Jurkat, Clone E6-1 (cell line): ENCODE results near the gene ACBD4.

Experiments
- DNase-seq: peaks from one replicate; pipeline ENCODE4 v3.0.0-alpha.2; 2011; ENCODE audit warnings: low read depth, low spot score
- H3K4me3 ChIP-seq: 2 replicates; pipeline ENCODE4 v1.5.1; 2011; ENCODE audit warnings: mild to moderate bottlenecking, low read length, control low read depth, moderate library complexity

The ACBD4 gene

DNA sequence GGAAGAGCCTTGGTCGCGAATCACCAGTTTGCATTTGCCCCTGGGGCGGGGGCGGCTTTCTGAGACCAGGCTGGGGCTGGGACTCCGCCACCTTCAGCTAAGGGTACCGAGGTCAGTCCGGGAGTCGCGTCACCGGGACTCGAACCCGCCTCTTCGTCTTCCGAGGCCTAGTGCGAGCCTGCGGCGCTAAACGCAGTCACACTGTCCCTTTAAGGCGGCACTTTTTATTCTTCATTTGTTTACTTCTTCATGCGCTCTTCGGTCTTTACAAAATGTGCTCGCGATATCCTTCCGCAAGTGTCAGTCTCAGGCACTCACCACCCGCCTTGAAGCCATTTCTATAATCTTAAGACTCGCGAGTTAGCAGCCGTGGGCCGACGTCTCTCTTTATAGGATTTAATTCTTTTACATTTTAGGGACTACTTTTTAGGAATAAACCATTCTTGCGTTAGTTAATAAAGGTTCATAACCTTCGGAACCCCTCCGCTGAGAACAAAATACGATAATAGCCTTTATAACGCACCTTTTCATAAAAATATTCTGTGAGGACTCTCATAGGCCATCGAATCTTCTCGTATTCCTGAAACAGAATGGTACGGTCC, 12.2 kb downstream of the ACBD4 start:
- DNase-seq, result peak; percentile 97
- peak overlapping the region; percentile 89 for H3K4me3 ChIP-seq

DNA sequence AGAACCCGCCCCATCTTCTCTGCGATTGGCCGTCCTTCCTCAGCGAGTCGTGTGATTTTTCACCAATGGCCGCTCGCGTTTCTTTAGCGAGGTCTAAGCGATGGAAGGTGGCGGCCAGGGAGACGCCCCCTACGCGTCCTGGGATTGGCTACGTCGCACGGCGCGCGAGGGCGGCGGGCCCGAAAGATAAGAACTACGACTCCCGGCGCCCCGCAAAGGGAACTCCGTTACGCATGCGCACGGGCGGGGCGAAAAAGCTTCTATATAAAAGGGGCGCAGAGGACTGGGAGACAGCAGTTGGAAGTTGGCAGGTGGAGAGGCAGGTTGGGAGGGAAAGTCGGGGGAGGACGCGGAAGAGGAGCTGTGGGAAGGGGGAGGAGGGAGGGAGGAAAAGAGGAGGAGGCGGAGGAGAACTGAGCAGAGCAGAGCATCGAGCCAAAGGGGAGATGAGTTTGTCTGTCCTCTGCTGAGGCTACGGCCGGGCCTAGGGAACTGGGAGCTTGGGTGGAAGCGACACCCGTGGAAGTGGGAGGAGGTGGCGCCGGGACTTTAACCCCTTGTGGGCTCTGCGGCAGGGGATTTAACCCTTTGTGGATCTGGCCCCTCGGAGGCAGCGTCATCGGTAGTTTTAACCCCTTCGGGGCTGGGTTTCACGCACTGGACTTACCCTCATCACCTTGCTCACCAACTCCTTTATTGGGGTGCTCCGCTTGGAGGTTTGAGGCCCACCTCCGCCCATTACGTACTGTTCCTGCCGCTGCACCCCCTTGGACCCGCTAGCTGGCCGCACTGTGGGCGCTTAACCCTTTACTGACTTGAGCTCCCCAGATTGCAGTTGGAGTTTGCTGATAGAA, 12.9 kb downstream of the ACBD4 start, which contains the start of gene HEXIM1:
Gene HEXIM1, plus strand, starts transcription at position 293 of the 854 bp plus-strand sequence. CDS start 716 bp downstream, outside the sequence.
- peak; percentile 99 for DNase-seq
- H3K4me3 ChIP-seq, result peak within 1 kb of the TSS; percentile 89

DNA sequence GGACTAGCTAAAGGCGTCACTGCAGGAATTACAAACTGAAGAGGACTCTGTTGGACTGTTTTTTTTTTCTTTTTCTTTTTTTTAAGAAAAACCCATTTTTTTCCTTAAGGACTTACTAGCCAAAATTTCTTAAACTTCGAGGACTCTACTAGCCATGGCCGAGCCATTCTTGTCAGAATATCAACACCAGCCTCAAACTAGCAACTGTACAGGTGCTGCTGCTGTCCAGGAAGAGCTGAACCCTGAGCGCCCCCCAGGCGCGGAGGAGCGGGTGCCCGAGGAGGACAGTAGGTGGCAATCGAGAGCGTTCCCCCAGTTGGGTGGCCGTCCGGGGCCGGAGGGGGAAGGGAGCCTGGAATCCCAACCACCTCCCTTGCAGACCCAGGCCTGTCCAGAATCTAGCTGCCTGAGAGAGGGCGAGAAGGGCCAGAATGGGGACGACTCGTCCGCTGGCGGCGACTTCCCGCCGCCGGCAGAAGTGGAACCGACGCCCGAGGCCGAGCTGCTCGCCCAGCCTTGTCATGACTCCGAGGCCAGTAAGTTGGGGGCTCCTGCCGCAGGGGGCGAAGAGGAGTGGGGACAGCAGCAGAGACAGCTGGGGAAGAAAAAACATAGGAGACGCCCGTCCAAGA, 13.7 kb downstream of the ACBD4 start:
- peak; percentile 61 for DNase-seq
- H3K4me3 ChIP-seq, result peak overlapping the region; percentile 86

DNA sequence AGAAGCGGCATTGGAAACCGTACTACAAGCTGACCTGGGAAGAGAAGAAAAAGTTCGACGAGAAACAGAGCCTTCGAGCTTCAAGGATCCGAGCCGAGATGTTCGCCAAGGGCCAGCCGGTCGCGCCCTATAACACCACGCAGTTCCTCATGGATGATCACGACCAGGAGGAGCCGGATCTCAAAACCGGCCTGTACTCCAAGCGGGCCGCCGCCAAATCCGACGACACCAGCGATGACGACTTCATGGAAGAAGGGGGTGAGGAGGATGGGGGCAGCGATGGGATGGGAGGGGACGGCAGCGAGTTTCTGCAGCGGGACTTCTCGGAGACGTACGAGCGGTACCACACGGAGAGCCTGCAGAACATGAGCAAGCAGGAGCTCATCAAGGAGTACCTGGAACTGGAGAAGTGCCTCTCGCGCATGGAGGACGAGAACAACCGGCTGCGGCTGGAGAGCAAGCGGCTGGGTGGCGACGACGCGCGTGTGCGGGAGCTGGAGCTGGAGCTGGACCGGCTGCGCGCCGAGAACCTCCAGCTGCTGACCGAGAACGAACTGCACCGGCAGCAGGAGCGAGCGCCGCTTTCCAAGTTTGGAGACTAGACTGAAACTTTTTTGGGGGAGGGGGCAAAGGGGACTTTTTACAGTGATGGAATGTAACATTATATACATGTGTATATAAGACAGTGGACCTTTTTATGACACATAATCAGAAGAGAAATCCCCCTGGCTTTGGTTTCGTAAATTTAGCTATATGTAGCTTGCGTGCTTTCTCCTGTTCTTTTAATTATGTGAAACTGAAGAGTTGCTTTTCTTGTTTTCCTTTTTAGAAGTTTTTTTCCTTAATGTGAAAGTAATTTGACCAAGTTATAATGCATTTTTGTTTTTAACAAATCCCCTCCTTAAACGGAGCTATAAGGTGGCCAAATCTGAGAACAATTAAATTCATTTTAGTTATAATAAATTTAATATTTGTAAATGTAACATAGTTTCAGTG, 14.5 kb downstream of the ACBD4 start:
- DNase-seq, result no peak
- H3K4me3 ChIP-seq, result peak overlapping the region; percentile 86

DNA sequence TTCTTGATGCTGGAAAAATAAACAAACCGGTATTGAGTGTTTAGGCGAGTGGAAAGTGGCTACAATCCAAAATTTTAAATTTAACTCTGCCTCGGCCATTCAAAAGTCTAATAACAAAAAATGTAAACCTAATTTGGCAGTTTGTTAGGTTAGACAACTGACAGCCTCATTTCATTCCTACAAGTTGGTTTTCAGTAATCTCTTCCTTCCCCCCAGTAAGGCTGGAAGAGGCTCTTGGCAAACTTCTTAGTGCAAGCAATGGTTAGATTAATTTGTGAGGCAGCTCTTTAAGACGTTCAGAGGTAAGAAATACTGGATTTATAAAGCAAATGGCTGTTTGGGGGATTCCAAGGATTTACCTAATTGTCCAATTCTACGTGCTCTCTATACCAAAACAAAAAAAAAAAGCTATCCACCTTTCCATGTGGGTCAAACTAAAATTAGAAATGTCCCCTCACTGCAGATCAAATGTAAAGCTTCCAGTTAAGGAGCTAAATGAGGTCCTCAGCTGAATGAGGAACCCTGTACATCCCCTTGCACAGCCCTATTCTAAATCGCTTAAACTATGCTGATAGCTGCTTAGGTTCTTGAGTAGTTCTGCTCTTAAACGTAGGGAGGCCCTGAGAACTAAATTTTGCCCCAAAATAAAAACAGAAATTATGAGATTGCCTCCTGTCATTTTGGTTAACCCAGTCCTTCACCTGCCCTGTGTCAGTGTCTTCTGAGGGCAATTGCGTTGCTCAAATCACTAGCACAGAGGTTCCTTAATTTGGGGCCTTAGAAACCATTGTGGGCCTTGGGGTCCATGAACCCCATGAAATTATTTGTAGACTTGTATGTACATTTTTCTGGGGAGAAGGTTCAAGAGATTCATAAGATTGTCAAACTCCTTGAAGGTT, 15.7 kb downstream of the ACBD4 start:
- no peak for DNase-seq
- H3K4me3 ChIP-seq, result no peak overlapping the region

DNA sequence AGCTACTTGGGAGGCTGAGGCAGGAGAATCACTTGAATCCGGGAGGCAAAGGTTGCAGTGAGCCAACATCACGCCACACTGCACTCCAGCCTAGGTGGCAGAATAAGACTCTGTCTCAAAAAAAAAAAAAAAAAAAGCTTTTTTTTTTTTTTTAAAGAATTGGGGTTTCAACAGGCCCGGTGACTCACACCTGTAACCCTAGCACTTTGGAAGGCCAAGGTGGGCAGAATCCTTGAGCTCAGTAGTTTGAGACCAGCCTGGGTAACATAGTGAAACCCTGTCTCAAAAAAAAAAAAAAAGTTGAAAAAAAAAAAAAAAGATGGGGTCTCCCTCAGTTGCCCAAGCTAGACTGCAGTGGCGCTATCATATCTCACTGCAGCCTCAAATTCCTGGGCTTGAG, 19.5 kb downstream of the ACBD4 start:
- H3K4me3 ChIP-seq, result no peak overlapping the region
- DNase-seq, result no peak

DNA sequence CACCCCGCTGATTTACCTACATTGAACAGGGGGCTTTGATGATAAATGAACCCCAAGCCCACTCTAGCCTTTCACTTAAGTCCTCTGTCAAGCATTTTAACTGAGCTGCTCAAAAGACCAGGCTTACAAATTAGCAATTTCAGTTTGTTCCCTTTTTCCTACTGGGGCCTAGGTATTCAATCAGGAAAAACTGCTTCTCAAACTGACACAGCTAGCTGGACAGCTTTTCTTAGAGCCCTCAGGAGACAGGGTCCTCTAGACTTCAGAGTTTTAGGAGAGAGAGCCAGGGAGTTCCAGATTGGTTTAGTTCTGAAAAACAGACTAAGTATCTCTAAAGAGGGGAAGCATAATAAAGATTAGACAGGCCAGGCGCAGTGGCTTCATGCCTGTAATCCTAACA, 20.0 kb downstream of the ACBD4 start:
- DNase-seq, result no peak
- no peak overlapping the region for H3K4me3 ChIP-seq

DNA sequence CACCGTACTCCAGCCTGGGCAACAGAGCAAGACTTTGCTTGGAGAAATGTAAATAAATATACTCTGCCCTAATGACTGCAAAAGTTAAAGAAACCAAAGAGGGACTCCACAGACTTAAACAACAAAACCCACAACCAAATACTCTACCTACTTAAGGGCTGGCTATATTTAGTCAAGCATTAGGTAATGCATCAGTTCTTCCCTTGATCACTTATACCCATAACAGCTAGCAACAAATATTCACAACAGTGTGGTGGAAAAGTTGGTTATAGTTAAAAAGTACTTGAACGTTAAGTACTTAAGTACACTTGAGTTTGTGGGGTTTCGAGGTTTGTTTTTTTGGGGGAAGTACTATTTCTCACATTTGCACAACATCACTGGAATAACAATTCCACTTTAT, 20.8 kb downstream of the ACBD4 start:
- H3K4me3 ChIP-seq, result no peak overlapping the region
- DNase-seq, result no peak

DNA sequence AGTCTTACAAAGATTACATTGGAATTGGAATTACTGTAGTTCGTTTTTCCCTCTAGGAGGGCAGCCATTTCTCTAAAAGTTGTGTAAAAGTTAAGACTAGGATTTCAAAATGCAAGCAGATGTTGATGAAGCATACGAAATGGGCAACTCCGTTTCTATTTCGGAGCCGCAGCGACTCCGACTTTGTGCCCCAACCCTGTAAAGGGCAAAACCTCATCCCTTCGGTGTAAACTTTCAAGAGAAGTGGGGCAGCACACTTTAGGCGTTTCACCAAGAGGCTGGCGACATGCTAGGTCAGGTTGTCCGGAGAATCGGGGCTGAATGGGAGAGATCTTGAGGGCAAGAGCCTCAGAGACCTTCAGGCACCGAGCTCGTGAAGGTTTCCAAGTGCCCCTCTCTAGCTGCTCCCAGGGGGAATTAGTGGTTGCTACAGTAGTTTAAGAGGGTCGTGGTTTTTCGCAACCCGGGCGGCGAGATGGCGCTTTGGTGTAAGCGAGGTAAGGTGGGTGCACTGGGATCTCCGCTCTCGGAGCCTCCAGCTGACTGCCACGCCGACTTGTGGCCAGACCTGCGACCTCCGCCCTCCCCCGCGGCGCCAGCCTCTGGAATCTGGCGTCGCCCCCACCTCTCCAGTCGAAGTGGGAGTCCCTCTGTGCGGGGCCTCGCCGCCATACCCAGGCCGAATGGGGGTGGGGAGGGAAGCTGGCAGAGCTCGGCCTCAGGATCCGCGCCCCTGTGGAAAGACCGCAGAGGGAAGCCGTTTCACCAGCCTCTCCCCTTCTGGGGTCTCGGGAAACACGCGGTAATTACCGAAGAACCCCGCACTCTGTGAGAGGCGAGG, 25.2 kb downstream of the ACBD4 start:
- H3K4me3 ChIP-seq, result peak overlapping the region; percentile 95
- no peak for DNase-seq

DNA sequence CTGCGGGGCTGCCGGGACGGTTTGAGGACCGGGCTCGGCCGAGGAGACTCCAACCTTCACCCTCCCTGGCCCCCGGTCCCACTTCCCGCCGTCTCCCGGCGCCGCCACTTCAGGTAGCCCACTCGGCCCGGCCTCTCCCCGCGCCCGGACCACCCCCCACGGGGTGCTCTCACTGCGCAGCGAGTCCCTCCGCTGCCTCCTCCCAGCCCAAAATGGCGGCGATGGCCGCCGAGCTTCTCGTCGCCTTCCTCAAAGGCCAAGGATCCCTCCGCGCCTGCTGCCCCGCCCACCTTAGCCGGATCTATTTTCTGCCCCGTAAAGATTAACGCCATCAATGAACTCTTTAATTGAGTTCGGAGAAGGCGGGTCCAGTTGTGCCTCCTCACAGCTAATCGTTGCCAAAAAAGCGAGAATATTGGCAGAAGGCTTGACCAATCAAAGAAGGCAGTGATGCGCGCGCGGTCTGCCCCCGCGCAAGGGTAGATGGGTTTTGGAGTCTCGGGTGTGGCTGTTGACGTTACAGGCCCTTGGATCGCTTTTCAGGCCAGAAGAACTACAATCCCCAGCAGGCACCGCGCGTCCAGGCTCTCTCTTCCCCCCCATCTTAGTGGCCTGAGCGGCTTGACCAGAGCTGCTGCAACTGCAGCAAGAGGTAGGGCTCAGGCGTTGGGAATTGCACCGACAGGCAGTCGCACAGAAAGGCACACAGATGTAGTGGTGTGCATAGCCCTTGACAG, 26.0 kb downstream of the ACBD4 start, which contains the start of gene HEXIM2:
Gene HEXIM2, plus strand, starts transcription at position 588 of the 737 bp plus-strand sequence. CDS start 919 bp downstream, outside the sequence.
- DNase-seq, result peak; percentile 100
- H3K4me3 ChIP-seq, result peak within 1 kb of the TSS; percentile 95

DNA sequence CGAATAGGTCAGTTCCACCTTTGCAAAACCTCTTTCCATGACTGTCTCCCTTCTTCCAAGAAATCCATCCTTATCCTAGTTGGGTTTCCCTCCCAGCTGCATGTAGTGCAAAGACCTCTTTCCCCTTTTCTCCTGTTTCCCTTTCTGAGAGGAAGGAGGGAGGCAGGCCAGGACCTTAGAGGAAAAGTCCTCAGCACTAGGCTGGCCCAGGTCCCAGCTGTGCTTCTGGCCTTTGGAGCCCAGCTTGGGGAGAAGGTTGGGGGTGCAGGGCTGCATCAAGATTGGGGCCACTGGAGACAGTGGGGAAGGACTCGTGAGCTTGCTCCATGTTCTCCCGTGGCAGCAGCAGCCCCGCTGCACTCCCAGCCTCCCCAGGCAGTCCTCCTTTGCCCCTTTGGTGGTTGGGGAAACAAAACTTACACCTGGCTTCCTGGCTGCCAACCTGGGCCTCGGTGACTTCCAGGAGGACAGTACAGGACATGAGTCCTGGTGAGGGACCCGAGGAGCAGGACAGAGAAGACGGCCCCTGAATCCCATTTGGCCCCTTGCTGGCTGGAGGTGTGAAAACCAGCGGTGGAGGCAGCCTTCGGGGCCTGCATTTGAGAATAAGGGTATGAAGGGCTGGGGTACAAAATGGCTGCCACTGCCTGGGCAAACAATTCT, 26.7 kb downstream of the ACBD4 start:
- no peak for DNase-seq
- peak overlapping the region; percentile 95 for H3K4me3 ChIP-seq

DNA sequence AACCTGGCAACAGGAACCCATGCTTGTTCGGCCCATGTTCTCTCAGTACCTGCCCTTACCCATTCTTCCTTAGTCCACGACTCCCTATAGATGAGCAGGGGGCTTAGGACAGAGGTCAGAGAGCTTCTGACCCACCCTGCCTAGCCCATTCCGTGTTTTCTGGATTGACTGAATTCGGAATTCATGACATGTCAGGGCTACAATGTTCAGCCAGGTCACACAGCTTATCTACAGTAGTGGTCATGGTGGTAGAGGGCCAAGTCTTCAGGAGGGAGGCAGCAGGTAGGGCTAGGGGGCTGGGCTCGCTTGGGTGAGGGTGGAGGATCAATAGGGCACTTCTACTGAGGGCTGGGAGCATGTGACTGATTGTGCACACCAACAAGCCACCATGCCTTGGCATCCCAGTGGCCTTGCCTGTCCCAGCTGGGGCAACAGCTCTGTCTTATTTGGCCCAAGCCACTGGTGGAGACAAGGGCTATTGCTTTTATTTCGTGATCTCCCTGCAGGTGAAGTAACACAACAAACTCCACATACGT, 29.3 kb downstream of the ACBD4 start:
- H3K4me3 ChIP-seq, result no peak overlapping the region
- DNase-seq, result no peak

DNA sequence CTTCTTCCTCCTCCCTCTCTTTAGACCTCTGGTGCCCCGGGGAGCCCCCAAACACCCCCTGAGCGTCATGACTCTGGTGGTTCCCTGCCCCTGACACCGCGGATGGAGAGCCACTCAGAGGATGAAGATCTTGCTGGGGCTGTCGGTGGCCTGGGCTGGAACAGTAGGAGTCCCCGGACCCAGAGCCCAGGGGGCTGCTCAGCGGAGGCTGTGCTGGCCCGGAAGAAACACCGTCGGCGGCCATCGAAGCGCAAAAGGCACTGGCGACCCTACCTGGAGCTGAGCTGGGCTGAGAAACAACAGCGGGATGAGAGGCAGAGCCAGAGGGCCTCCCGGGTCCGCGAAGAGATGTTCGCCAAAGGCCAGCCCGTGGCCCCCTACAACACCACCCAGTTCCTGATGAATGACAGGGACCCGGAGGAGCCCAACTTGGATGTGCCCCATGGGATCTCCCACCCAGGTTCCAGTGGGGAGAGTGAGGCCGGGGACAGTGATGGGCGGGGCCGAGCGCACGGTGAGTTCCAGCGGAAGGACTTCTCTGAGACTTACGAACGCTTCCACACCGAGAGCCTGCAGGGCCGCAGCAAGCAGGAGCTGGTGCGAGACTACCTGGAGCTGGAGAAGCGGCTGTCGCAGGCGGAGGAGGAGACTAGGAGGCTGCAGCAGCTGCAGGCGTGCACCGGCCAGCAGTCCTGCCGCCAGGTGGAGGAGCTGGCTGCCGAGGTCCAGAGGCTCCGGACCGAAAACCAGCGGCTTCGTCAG, 33.7 kb downstream of the ACBD4 start:
- H3K4me3 ChIP-seq, result no peak overlapping the region
- no peak for DNase-seq

DNA sequence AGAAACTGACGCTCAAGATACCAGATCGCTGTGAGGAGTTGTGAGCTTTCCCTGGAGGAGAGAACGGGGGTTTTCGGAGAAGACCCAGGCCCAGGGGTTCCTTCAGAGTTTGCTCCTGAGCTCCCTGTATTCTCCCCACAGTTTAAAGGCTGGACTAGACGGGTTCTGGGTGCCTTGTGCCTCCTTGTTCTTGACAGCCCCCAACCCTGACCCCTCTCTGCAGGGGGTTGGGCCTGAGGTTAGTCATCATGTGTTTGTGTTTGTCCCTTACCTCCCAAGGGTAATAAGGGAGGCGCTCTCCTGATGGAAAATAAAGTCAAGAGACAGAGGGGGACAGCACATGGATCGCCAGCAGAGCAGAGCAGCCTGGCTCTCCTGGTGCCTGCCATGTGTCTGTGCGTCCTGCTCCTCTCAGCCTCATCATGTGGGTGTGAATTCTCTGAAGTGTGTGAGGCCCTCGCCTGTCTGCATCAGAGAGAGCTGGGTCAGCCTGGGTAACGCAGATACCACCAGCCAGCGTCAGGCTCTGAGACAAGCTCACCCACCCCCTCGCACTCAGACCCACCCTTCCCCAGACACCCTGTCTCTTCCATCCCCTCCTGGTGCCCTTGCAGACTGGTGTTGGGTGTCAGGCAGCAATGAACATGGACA, 34.9 kb downstream of the ACBD4 start:
- no peak overlapping the region for H3K4me3 ChIP-seq
- DNase-seq, result no peak

DNA sequence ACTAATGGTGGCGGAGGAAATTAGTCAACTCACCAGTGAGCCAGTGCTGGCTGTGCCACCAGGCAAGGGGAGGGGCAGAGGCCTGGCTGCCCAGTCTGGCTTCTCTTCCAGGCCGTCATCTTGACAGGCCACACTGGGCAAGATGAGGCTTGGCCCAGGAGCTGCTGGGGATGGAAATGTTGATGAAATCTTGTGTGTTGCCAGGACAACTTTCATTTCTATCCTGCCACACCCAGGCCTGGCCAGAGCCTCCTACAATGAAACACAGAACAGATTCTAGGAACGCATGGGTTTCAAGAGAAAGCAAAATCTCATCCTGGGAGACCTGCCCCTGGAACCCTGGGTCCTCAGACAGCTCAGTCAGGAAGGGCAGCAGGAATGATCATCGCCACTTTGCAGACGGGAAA, 35.4 kb downstream of the ACBD4 start:
- H3K4me3 ChIP-seq, result no peak overlapping the region
- DNase-seq, result no peak
